ENCODE results near the gene JMJD8.

DNA sequence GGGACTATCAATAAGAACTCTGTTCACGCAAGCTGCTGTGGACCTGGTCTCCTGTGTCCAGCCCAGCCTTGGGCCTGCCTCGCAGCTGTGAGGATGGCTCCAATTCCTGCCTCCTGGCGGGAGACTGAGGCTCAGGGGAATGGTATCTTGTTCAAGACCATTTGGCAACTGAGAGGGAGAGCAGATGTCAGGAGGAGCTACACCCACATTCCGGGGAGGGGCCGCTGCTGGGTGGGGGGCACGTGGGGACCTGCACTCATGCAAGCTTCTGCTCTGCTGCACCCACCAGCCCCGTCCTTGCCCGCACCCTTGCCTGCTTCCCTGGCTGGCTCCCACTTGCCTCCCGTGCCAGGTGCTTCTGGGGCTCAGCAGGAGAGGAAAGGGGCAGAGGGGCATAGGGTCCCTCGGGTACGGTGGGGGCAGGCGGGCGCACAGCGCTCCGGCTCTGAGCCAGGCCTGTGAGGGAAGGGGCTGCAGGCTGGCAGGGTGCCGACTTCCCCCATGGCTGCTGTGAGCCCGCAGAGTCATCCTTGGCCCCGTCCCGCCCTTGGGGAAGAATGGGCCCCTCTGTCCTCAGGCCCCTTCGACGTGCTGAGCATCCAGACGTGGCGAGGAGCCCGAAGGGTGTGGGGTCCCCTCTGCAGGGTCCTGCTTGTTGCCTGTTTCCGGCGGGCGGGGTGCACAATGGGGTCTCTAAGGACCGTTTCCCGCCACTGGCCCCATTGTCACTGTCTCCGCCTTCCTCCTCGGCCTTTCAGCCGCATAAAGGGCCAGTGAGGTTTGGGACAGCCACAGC, 33.5 kb upstream of the JMJD8 start:
- TF ChIP-seq, protein P1, sequence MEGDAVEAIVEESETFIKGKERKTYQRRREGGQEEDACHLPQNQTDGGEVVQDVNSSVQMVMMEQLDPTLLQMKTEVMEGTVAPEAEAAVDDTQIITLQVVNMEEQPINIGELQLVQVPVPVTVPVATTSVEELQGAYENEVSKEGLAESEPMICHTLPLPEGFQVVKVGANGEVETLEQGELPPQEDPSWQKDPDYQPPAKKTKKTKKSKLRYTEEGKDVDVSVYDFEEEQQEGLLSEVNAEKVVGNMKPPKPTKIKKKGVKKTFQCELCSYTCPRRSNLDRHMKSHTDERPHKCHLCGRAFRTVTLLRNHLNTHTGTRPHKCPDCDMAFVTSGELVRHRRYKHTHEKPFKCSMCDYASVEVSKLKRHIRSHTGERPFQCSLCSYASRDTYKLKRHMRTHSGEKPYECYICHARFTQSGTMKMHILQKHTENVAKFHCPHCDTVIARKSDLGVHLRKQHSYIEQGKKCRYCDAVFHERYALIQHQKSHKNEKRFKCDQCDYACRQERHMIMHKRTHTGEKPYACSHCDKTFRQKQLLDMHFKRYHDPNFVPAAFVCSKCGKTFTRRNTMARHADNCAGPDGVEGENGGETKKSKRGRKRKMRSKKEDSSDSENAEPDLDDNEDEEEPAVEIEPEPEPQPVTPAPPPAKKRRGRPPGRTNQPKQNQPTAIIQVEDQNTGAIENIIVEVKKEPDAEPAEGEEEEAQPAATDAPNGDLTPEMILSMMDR (IDR thresholded peaks at IDR 0.05; ENCODE audit: low read depth, low read length, missing input control): no peak
- TF ChIP-seq, protein P2, sequence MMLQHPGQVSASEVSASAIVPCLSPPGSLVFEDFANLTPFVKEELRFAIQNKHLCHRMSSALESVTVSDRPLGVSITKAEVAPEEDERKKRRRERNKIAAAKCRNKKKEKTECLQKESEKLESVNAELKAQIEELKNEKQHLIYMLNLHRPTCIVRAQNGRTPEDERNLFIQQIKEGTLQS (IDR thresholded peaks at IDR 0.05): no peak
- TF ChIP-seq, protein P3, sequence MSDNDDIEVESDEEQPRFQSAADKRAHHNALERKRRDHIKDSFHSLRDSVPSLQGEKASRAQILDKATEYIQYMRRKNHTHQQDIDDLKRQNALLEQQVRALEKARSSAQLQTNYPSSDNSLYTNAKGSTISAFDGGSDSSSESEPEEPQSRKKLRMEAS (IDR thresholded peaks at IDR 0.05): no peak
- no peak for TF ChIP-seq RAD21 (IDR thresholded peaks at IDR 0.05)
